HG02973 (cell line): ENCODE measurements around the gene TPSAB1.

Experiments
- ATAC-seq: cut with Tn5 transposase; IDR thresholded peaks from one replicate; pipeline ENCODE4 v1.9.1; 2021; ENCODE audit warnings: moderate library complexity; ENCODE audit not compliant: unreplicated experiment

Gene TPSAB1

GRCh38 chr16:1283296-1283695 lies 42.8 kb downstream of the TPSAB1 start:
- ATAC-seq: no peak

- ATAC-seq: no peak
Measured at GRCh38 chr16:1283996-1284616, 43.6 kb downstream of the TPSAB1 start.

- ATAC-seq: no peak
Measured at GRCh38 chr16:1285669-1286512, 45.4 kb downstream of the TPSAB1 start.

- no peak for ATAC-seq
Measured at GRCh38 chr16:1286513-1287094, 46.1 kb downstream of the TPSAB1 start.

GRCh38 chr16:1287982-1288670 lies 47.6 kb downstream of the TPSAB1 start:
- no peak for ATAC-seq

GRCh38 chr16:1288813-1289476 lies 48.4 kb downstream of the TPSAB1 start:
- ATAC-seq: no peak

GRCh38 chr16:1289477-1289866 lies 49.0 kb downstream of the TPSAB1 start:
- no peak for ATAC-seq

- ATAC-seq: no peak
Measured at GRCh38 chr16:1290063-1290501, 49.6 kb downstream of the TPSAB1 start.

- no peak for ATAC-seq
Measured at GRCh38 chr16:1290860-1291575, 50.5 kb downstream of the TPSAB1 start.

- no peak for ATAC-seq
Measured at GRCh38 chr16:1291576-1291974, 51.1 kb downstream of the TPSAB1 start.
